GM12801 (cell line): Measurements from ENCODE around the gene TCAP.

ENCODE experiments used
- CTCF ChIP-seq: IDR thresholded peaks from one replicate; pipeline ENCODE4 v1.5.1; 2011; ENCODE audit warnings: control low read depth; ENCODE audit not compliant: insufficient read length; ENCODE audit errors: extremely low read depth

The TCAP gene

GRCh38 chr17:39658346-39658745 lies 6.8 kb upstream of the TCAP start:
- no peak for TF ChIP-seq CTCF

- TF ChIP-seq CTCF: no peak
Observed at GRCh38 chr17:39658760-39659159, 6.4 kb upstream of the TCAP start.

GRCh38 chr17:39659279-39660010 lies 5.7 kb upstream of the TCAP start:
- no peak for TF ChIP-seq CTCF

GRCh38 chr17:39660011-39660360 lies 5.2 kb upstream of the TCAP start:
- no peak for TF ChIP-seq CTCF

- no peak for TF ChIP-seq CTCF
Observed at GRCh38 chr17:39660397-39661385, 4.5 kb upstream of the TCAP start.

- TF ChIP-seq CTCF: no peak
Observed at GRCh38 chr17:39661744-39662541, 3.2 kb upstream of the TCAP start.
